Ascending aorta (tissue), 2 donors: ENCODE results near the gene RGS19. TPM values are rescaled to one million over a fixed set of nuclear protein-coding genes. Genes with fewer than 3 reads are reported as not detected.

Experiments used
- DNase-seq, 2 donors: peaks; one replicate each; pipeline ENCODE4 v3.0.0-alpha.2; 2019; ENCODE audit warnings: low spot score in 2 of 2
- H3K27ac ChIP-seq, 2 donors: fragments of 200-600 bp; sonication (generic); one replicate each; pipeline ENCODE4 v1.5.1; 2016 to 2017; ENCODE audit warnings: mild to moderate bottlenecking in 1 of 2
- H3K27me3 ChIP-seq: fragments of 200-600 bp; sonication (generic); one replicate; pipeline ENCODE4 v1.5.1; 2017
- H3K36me3 ChIP-seq, 2 donors: fragments of 200-600 bp; sonication (generic); one replicate each; pipeline ENCODE4 v1.5.1; 2016
- H3K4me1 ChIP-seq, 2 donors: fragments of 200-600 bp; sonication (generic); one replicate each; pipeline ENCODE4 v1.5.1; 2016 to 2017; ENCODE audit warnings: mild to moderate bottlenecking in 1 of 2
- H3K4me3 ChIP-seq, 2 donors: fragments of 200-600 bp; sonication (generic); one replicate each; pipeline ENCODE4 v1.5.1; 2016 to 2017; ENCODE audit warnings: mild to moderate bottlenecking in 1 of 2
- H3K9me3 ChIP-seq, 2 donors: fragments of 200-600 bp; sonication (generic); one replicate each; pipeline ENCODE4 v1.5.1; 2016
- intact Hi-C: fragments of 100-400 bp; cut with DNase I; formaldehyde crosslinking; loops from one replicate; pipeline ENCODE4 v1.15.1; 2023
- total RNA-seq: library from RNA; depleted of rRNA; stranded (reverse); fragments of >200 nt; gene quantifications from one replicate; pipeline ENCODE4 v1.1.0, GENCODE V29; 2016
- TF ChIP-seq, protein P1 (sequence below), 3 experiments: fragments of 200-600 bp in 2 of 3; fragments of 450-650 bp in 1 of 3; sonication (generic) in 2 of 3; IDR thresholded peaks; one replicate each; pipeline ENCODE4 v1.5.1; 2016 to 2019; ENCODE audit warnings: antibody characterized with exemption in 3 of 3, mild to moderate bottlenecking in 1 of 3, moderate library complexity in 1 of 3

Gene RGS19
- total RNA-seq, 1 donor from 2014 or later: 109 TPM

DNA sequence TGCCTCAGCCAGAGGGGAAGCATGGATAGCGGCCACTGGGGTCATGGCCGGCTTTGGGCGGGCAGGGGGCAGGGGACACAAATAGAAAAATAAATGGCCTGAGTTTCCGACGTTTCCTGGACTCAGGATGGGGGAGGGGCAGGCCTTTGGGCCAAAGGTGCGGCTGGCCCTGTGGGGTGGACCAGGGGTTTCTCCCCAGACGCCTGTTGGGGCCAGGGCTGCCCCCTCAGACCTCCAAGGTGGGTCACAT, 22.8 kb downstream of the RGS19 start:
- TF ChIP-seq, protein P1, sequence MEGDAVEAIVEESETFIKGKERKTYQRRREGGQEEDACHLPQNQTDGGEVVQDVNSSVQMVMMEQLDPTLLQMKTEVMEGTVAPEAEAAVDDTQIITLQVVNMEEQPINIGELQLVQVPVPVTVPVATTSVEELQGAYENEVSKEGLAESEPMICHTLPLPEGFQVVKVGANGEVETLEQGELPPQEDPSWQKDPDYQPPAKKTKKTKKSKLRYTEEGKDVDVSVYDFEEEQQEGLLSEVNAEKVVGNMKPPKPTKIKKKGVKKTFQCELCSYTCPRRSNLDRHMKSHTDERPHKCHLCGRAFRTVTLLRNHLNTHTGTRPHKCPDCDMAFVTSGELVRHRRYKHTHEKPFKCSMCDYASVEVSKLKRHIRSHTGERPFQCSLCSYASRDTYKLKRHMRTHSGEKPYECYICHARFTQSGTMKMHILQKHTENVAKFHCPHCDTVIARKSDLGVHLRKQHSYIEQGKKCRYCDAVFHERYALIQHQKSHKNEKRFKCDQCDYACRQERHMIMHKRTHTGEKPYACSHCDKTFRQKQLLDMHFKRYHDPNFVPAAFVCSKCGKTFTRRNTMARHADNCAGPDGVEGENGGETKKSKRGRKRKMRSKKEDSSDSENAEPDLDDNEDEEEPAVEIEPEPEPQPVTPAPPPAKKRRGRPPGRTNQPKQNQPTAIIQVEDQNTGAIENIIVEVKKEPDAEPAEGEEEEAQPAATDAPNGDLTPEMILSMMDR (IDR thresholded peaks at IDR 0.05): no peak
- intact Hi-C loops: no loop called here
- no peaks in the 10 kb centered on the region for H3K36me3 ChIP-seq
- H3K9me3 ChIP-seq: no peaks in the 10 kb centered on the region
- no peak overlapping the region for H3K4me3 ChIP-seq
- peak overlapping the region in 1 of 2 donors; percentile 36 for H3K27ac ChIP-seq
- no peak for DNase-seq
- no peaks in the 10 kb centered on the region for H3K4me1 ChIP-seq
- no peaks in the 10 kb centered on the region for H3K27me3 ChIP-seq

DNA sequence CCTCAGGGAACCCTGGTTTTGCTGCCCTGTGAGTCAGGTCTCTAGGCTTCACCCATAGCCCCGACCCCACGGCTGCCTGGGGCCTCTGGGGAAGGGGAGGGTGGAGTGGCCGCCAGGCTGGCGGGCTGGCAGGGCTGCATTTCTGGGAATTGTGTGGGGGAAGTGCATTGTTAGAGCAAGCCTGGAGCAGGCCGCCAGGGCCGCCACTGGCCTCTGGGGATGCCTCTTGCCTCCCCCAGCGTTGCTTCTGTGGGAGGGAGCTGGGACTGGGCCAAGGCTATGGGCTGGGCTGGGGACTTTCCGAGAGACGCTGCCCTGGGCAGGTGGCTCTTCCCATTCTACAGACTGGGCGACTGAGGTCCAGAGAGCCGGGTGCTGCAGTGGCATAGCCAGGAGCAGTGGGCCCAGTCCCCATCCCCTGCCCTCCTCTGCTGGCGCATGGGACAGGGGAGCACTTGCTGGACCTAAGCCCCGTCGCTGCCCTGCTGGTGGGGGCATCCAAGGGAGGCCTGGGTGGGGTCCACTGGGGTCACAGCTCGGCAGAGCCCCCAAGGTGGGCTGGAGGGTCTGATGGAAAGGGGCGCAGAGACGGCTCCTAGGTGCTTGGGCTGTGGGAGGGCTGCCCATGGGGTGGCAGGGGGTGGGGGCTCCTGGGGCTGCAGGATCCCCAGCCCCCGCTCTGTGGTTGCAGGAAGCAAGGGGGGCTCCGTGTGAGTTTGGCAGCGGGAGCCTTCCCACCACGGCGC, 23.3 kb downstream of the RGS19 start:
- DNase-seq: no peak
- H3K9me3 ChIP-seq: no peaks in the 10 kb centered on the region
- peak overlapping the region in 1 of 2 donors; percentile 36 for H3K27ac ChIP-seq
- intact Hi-C loops: no loop called here
- H3K27me3 ChIP-seq: no peaks in the 10 kb centered on the region
- TF ChIP-seq, protein P1 (IDR thresholded peaks at IDR 0.05): no peak
- H3K4me3 ChIP-seq: no peak overlapping the region
- no peaks in the 10 kb centered on the region for H3K36me3 ChIP-seq
- H3K4me1 ChIP-seq: no peaks in the 10 kb centered on the region

DNA sequence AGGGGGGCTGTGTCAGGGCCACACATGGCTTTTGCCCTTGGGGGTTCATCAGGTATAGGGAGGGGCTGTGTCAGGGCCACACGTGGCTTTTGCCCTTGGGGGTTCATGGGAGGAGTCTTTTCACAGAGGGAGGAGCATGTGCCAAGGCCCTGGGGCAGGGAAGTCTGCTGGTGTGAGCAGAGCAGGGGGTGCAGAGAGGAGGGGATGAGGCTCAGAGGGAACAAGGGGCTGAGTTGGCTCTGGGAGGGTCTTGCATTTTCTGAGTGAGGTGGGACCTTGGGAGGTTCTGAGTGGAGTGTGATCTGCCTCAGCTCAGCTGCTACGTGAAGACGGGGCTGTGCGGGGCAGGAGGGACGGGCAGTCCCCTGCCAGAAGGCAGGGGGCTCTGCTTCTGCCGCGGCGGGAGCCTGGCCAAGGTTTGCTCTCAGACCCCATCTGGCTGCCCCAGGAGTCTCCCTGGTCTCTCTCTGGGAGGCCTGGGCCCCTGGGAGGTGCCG, 23.9 kb downstream of the RGS19 start:
- Histone ChIP-seq H3K9me3 (no peaks in the 10 kb centered on the region), H3K4me3 (no peak overlapping the region), H3K4me1 (no peaks in the 10 kb centered on the region), H3K36me3 (no peaks in the 10 kb centered on the region), H3K27me3 (peaks cover 5% of the 10 kb centered on the region), H3K27ac (peak overlapping the region in 1 of 2 donors; percentile 36)
- no peak for DNase-seq
- TF ChIP-seq, protein P1 (IDR thresholded peaks at IDR 0.05): no peak
- intact Hi-C loops: no loop called here

DNA sequence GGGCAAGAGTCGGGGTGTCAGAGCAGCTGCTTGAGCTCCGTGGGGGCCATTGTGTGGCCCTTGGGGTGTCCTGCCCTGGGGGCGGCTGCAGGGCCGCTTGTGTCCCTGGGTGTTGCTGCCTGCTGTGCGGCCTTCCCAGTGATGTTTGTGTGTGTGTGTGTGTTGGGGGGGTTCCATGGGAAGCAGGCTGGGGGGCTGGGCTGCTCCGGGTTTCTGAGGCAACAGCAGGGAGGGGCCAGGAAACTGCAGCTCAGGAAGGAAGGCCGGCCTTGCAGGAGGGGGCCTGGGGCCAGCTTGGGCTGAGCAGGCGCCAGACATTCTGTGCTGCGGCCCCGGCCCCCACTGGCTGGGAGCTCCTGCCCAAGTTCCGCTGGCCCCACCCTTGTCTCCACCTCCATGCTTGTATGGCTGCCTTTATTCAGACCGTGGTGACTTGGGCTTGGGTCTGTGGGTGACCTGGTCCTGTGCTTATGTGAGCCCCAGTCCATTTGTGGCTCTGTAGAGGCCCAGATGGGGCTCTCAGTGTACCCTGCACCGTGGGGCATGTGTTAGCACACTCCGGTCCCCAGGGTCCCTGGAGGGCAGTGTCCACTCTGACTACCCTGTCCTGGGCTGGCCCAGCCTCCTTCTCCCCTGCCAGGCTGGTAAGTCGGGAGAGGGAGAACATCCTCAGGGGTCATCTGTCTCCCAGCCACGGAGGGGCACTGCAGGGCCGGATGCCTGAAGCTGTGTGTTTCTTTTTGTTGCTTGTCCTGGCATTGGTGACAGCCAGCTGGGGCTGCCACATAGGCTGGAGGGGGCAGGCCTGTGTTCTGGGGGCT, 25.3 kb downstream of the RGS19 start:
- no peak overlapping the region for H3K4me3 ChIP-seq
- peaks cover 5% of the 10 kb centered on the region for H3K27me3 ChIP-seq

DNA sequence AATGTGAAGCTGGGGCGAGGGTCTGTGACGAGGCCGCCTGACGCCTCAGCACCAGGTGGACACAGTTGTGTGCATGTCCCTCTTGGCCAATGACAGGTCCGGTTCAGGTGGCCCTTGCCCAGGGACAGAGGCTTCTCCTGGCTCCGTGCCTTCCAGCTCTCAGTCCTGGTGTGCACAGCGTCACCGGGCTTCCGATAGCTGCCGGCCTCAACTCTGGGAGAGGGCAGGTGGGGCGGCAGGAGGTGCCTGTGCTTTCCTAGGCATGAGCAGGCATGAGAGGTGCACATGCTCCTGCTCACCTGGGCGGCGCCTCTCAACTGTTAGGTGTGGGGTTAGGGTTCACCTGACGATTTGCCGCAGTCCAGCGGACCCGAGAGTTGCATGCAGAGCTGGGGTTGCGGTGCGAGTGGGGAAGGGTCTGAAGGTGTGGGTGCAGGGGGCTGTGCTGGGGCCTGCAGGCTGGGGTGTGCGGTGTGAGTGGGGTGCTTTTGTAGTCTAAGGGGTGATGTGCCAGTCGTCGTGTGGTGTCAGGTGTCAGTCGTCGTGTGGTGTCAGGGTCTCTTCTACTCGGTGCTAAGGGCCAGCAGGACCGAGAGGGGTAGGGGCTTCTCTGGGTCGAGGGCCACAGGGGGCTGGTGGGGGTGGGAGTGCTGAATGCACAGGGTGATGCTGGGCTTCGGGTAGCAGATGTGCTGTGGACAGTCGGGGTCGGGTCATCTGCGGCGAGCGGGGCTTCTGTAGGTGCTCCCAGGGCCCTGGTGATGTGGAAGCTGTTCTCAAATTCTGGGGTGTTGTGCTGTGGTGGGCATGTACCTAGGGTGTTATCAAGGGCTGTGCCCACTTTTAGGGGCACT, 26.1 kb downstream of the RGS19 start:
- TF ChIP-seq, protein P1 (IDR thresholded peaks at IDR 0.05): no peak
- H3K4me1 ChIP-seq: peaks cover 0 to 3% of the 10 kb centered on the region in 2 donors
- peaks cover 10% of the 10 kb centered on the region for H3K27me3 ChIP-seq
- no peaks in the 10 kb centered on the region for H3K9me3 ChIP-seq
- DNase-seq: no peak
- no peak overlapping the region for H3K4me3 ChIP-seq
- no peaks in the 10 kb centered on the region for H3K36me3 ChIP-seq
- peak overlapping the region in 1 of 2 donors; percentile 61 for H3K27ac ChIP-seq
- intact Hi-C loops: no loop called here

More for the DNA sequence above, 25.3 kb downstream of the RGS19 start:
- no peak for DNase-seq
- Histone ChIP-seq H3K4me1 (peaks cover 0 to 3% of the 10 kb centered on the region in 2 donors), H3K36me3 (no peaks in the 10 kb centered on the region), H3K27ac (no peak overlapping the region), H3K9me3 (no peaks in the 10 kb centered on the region)
- intact Hi-C loops: no loop called here
- TF ChIP-seq, protein P1 (IDR thresholded peaks at IDR 0.05): no peak
